ENCODE results near the gene KRT34.
"Not testable (repeated sequence)": the region's sequence is repeated elsewhere in the genome, so short reads cannot be mapped to it uniquely, and the experiment has no call there.

The KRT34 gene

DNA sequence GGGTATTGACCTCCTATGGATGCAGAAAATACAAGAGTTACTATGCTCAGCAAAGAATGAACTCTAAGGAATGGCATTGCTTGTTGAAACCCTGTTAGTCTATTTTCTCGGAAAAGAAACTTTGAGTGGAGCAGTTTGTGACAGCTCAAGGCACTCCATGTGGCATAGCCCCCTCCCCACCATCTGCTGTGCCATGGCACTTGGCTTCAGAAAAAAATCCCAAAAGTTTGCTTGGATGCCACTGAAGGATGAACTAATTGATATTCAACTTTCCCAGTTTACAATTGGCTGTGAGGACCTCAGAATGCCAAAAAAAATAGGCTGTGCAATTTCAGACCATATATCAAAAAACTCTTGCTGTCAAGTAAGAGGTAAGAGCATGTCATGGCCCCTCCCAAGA is 13.5 kb upstream of the KRT34 start:
- Histone ChIP-seq H3K27ac (ENCODE audit: low read length) (no peak overlapping the region), H3K9ac (ENCODE audit: low read length) (no peak overlapping the region), H4K20me1 (ENCODE audit: insufficient read depth, low read length) (no peaks in the 10 kb centered on the region), H3K9me3 (ENCODE audit: insufficient read depth, low read length) (no peaks in the 10 kb centered on the region), H3K27me3 (ENCODE audit: low read depth, low read length) (peaks cover 23% of the 10 kb centered on the region), H3K4me3 (ENCODE audit: low read length) (no peak overlapping the region), H3K79me2 (ENCODE audit: low read length) (no peaks in the 10 kb centered on the region), H3K4me2 (ENCODE audit: low read length) (no peak overlapping the region), H3K4me1 (ENCODE audit: low read length) (no peaks in the 10 kb centered on the region), H3K36me3 (replicated peaks; ENCODE audit: low read depth, low read length) (no peaks in the 10 kb centered on the region), H2AFZ (ENCODE audit: low read depth, low read length) (no peak overlapping the region)
- TF ChIP-seq, protein P1, sequence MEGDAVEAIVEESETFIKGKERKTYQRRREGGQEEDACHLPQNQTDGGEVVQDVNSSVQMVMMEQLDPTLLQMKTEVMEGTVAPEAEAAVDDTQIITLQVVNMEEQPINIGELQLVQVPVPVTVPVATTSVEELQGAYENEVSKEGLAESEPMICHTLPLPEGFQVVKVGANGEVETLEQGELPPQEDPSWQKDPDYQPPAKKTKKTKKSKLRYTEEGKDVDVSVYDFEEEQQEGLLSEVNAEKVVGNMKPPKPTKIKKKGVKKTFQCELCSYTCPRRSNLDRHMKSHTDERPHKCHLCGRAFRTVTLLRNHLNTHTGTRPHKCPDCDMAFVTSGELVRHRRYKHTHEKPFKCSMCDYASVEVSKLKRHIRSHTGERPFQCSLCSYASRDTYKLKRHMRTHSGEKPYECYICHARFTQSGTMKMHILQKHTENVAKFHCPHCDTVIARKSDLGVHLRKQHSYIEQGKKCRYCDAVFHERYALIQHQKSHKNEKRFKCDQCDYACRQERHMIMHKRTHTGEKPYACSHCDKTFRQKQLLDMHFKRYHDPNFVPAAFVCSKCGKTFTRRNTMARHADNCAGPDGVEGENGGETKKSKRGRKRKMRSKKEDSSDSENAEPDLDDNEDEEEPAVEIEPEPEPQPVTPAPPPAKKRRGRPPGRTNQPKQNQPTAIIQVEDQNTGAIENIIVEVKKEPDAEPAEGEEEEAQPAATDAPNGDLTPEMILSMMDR (IDR thresholded peaks at IDR 0.05; ENCODE audit: low read depth, low read length) = no peak
- TF ChIP-seq EZH2phosphoT487 (IDR thresholded peaks at IDR 0.05; ENCODE audit: low read depth) = no peak

DNA sequence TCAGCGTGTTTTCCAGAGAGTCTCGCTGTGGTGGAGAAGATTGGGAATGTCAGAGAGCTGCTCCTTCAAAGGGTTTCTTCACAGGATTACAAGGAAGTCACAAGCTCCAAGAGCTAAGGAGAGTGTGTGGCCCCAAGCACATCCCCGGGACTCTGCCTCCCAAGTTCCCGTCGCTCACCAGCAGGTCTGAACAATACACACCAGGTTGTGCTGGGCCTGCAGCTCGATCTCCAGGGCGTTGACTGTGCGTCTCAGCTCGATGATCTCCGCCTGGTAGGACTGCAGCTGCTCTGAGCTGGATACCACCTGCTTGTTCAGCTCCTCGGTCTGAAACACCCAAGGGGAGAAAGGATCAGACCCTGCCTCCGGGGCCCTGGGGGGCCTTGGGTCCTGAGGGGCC is 12.9 kb upstream of the KRT34 start:
- not testable (repeated sequence) for H3K4me2 ChIP-seq (ENCODE audit: low read length); H2AFZ ChIP-seq (ENCODE audit: low read depth, low read length); H3K4me1 ChIP-seq (ENCODE audit: low read length); H3K79me2 ChIP-seq (ENCODE audit: low read length); H3K36me3 ChIP-seq (replicated peaks; ENCODE audit: low read depth, low read length); H3K9ac ChIP-seq (ENCODE audit: low read length); H3K9me3 ChIP-seq (ENCODE audit: insufficient read depth, low read length); H4K20me1 ChIP-seq (ENCODE audit: insufficient read depth, low read length); H3K4me3 ChIP-seq (ENCODE audit: low read length); H3K27ac ChIP-seq (ENCODE audit: low read length)
- peaks cover 17% of the 10 kb centered on the region for H3K27me3 ChIP-seq (ENCODE audit: low read depth, low read length)

DNA sequence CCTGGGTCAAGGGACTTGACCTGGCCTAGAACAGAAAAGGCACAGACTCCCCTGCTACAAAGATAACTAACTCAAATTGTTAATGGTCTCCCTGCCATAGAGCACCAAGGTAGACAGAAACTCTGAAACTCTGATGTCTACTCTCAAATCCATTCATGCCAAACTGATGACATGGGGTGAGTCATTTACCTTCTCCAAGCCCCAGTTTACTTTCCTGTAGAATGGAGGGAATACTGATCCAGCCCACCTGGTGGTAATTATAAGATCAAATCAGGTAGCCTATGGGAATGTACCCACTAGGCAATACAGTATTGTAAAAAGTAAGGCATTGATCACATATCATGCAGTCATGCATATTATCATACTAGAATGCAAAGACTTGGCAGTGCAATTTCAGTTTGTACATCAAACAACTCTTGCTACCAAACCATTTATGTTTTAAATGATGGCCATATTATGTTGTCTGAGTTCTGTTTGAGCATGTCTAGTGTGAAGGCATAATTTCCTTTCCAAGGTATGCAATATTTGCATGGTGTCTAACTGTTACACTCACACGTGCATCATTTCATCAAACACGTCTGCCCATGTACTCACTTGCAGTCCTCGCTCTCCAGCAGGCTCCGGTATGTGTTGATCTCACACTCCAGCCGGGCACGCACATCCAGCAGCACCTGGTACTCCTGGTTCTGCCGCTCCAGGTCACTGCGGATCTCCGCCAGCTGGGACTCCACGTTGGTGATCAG is 12.3 kb upstream of the KRT34 start:
- H3K79me2 ChIP-seq (ENCODE audit: low read length) = no peaks in the 10 kb centered on the region
- no peaks in the 10 kb centered on the region for H4K20me1 ChIP-seq (ENCODE audit: insufficient read depth, low read length)
- no peaks in the 10 kb centered on the region for H3K4me1 ChIP-seq (ENCODE audit: low read length)
- no peaks in the 10 kb centered on the region for H3K36me3 ChIP-seq (replicated peaks; ENCODE audit: low read depth, low read length)
- no peaks in the 10 kb centered on the region for H3K9me3 ChIP-seq (ENCODE audit: insufficient read depth, low read length)
- H3K27me3 ChIP-seq (ENCODE audit: low read depth, low read length) = peaks cover 17% of the 10 kb centered on the region
- H3K27ac ChIP-seq (ENCODE audit: low read length) = no peak overlapping the region
- no peak overlapping the region for H2AFZ ChIP-seq (ENCODE audit: low read depth, low read length)
- no peak overlapping the region for H3K9ac ChIP-seq (ENCODE audit: low read length)
- no peak overlapping the region for H3K4me3 ChIP-seq (ENCODE audit: low read length)
- H3K4me2 ChIP-seq (ENCODE audit: low read length) = no peak overlapping the region
- TF ChIP-seq, protein P1 (IDR thresholded peaks at IDR 0.05; ENCODE audit: low read depth, low read length) = no peak
- no peak for TF ChIP-seq EZH2phosphoT487 (IDR thresholded peaks at IDR 0.05; ENCODE audit: low read depth)

DNA sequence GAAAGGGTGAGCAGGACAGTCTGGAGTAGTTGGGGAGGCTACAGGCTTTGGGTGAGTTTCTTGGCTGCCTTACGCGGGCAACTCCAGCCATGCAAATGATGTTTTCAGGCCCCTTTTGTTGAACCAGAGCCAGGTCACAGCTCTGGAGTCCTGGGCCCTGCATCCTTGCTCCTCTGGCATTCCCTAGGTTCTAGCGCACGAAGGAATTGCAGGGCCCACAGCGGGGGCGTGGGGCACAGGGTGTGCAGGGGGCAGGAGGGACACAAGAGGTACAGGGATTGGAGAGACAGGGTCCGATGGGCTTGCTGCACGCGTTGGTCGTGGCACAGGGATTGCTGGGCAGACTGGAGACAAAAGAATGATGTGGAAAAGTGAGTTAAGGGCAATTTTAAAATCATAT is 11.7 kb upstream of the KRT34 start:
- no peak overlapping the region for H3K4me2 ChIP-seq (ENCODE audit: low read length)
- peaks cover 17% of the 10 kb centered on the region for H3K27me3 ChIP-seq (ENCODE audit: low read depth, low read length)
- no peak overlapping the region for H2AFZ ChIP-seq (ENCODE audit: low read depth, low read length)
- H3K27ac ChIP-seq (ENCODE audit: low read length) = no peak overlapping the region
- H3K4me3 ChIP-seq (ENCODE audit: low read length) = no peak overlapping the region
- no peaks in the 10 kb centered on the region for H3K79me2 ChIP-seq (ENCODE audit: low read length)
- H3K36me3 ChIP-seq (replicated peaks; ENCODE audit: low read depth, low read length) = no peaks in the 10 kb centered on the region
- H3K4me1 ChIP-seq (ENCODE audit: low read length) = no peaks in the 10 kb centered on the region
- no peak overlapping the region for H3K9ac ChIP-seq (ENCODE audit: low read length)
- no peaks in the 10 kb centered on the region for H3K9me3 ChIP-seq (ENCODE audit: insufficient read depth, low read length)
- TF ChIP-seq EZH2phosphoT487 (IDR thresholded peaks at IDR 0.05; ENCODE audit: low read depth) = no peak
- TF ChIP-seq, protein P1 (IDR thresholded peaks at IDR 0.05; ENCODE audit: low read depth, low read length) = no peak
- no peaks in the 10 kb centered on the region for H4K20me1 ChIP-seq (ENCODE audit: insufficient read depth, low read length)
